ENCODE results near the gene MR1. TPM values are rescaled to one million over a fixed set of nuclear protein-coding genes. Genes with fewer than 3 reads are reported as not detected.

MR1 gene
- total and polyA plus RNA-seq, 2 of the 13 experiments (the other 11 are each of a cell fraction or from before 2014, with no cell fraction given), result 7.7 to 10.4 TPM

GRCh38 chr1:181077576-181078242 lies 43.9 kb downstream of the MR1 start (continued):
- TF ChIP-seq MTA1 (CRISPR knock-in tag; IDR thresholded peaks at IDR 0.05; ENCODE audit: borderline replicate concordance), result no peak
- TF ChIP-seq MIER2 (CRISPR knock-in tag; IDR thresholded peaks at IDR 0.05), result no peak
- TF ChIP-seq HNRNPL (IDR thresholded peaks at IDR 0.05; ENCODE audit: low read depth, low read length), result no peak
- TF ChIP-seq ZNF660 (CRISPR knock-in tag; IDR thresholded peaks at IDR 0.05; ENCODE audit: borderline replicate concordance, low read depth), result no peak
- no peak for TF ChIP-seq KLF13 (CRISPR knock-in tag; IDR thresholded peaks at IDR 0.05)
- no peak for TF ChIP-seq ZNF17 (CRISPR knock-in tag; IDR thresholded peaks at IDR 0.05)

- intact Hi-C loops (cut with micrococcal nuclease; ENCODE audit: unreplicated experiment), result no loop called here
- CTCF ChIA-PET (ENCODE audit: low intra/inter-chr PET ratio, low total read pairs), result no interaction called here
- DNase-seq (ENCODE audit: low spot score) (no peak), ATAC-seq (no peak), FAIRE-seq (no peak)
- Histone ChIP-seq H3K4me1 (ENCODE audit: insufficient read depth, low read length) (peaks cover 11% of the 10 kb centered on the region), H3K27me3 (ENCODE audit: control insufficient read depth in 1 of 2, insufficient read depth in 2 of 2, low read length in 2 of 2) (peaks cover 3 to 24% of the 10 kb centered on the region in 2 experiments; a peak in 3 of 5 replicates), H3K9me3 (ENCODE audit: low read length) (no peaks in the 10 kb centered on the region), H3K27ac (ENCODE audit: extremely low read length, insufficient read depth, low read length) (no peak overlapping the region), H3K4me2 (ENCODE audit: low read depth, low read length) (no peak overlapping the region), H3K4me3 (replicated peaks in 1 of 3; ENCODE audit: insufficient read depth in 1 of 3, low read depth in 2 of 3, low read length in 3 of 3) (no peak overlapping the region), H3K79me2 (ENCODE audit: insufficient read depth, low read length) (no peaks in the 10 kb centered on the region), H2AFZ (ENCODE audit: low read length) (no peak overlapping the region), H3K9ac (ENCODE audit: insufficient read depth, low read depth, low read length) (no peak overlapping the region), H3K36me3 (replicated peaks in 1 of 2; ENCODE audit: control insufficient read depth in 1 of 2, insufficient read depth in 2 of 2, low read length in 2 of 2) (no peaks in the 10 kb centered on the region), H4K20me1 (ENCODE audit: insufficient read depth, low read length) (no peaks in the 10 kb centered on the region)
- no TSS peak for BruUV-seq (replicated peaks)
- in situ Hi-C loops (cut with HindIII; ENCODE audit: extremely low pct_ligation_motif_present, low pct_unique_long_range_greater_than_20kb), result no loop called here
- WGBS (ENCODE audit: low lambda C conversion rate), result 44% methylated on average over 2 of the region's 2 CpGs
- POLR2A ChIA-PET, result no interaction called here
- TF ChIP-seq ZNF710 (CRISPR knock-in tag; IDR thresholded peaks at IDR 0.05; ENCODE audit: borderline replicate concordance), result no peak
- no peak for TF ChIP-seq PTBP1 (IDR thresholded peaks at IDR 0.05; ENCODE audit: low read depth, low read length, poor library complexity, severe bottlenecking)
- TF ChIP-seq SNAPC4 (CRISPR knock-in tag; IDR thresholded peaks at IDR 0.05), result no peak
- TF ChIP-seq GATAD1 (CRISPR knock-in tag; IDR thresholded peaks at IDR 0.05), result no peak
- no peak for TF ChIP-seq KMT2B (CRISPR knock-in tag; IDR thresholded peaks at IDR 0.05)
- TF ChIP-seq EZH2 (conservative IDR thresholded peaks at IDR 0.05; ENCODE audit: low read depth, low read length), result no peak
- TF ChIP-seq MIER2 (CRISPR knock-in tag; IDR thresholded peaks at IDR 0.05), result no peak
- TF ChIP-seq DNMT3B (CRISPR knock-in tag; conservative IDR thresholded peaks at IDR 0.05), result no peak
- no peak for TF ChIP-seq NFATC3 (CRISPR knock-in tag; IDR thresholded peaks at IDR 0.05)
- no peak for TF ChIP-seq HIC2 (CRISPR knock-in tag; IDR thresholded peaks at IDR 0.05; ENCODE audit: low read depth)
These were observed 45.6 kb downstream of the MR1 start for GRCh38 chr1:181079382-181079781.
